ENCODE measurements around the gene COL9A3. TPM values are rescaled to one million over a fixed set of nuclear protein-coding genes. Genes with fewer than 3 reads are reported as not detected.

The COL9A3 gene
- total RNA-seq, 1 experiment from 2014 or later: 8.5 TPM

- Histone ChIP-seq H2AFZ (peak overlapping the region; percentile 71; the same call in 1 of the 2 replicates), H3K27ac (no peak overlapping the region), H3K9me2 (ENCODE audit: insufficient read depth) (no peaks in the 10 kb centered on the region), H3K27me3 (ENCODE audit: insufficient read depth, low read depth) (no peaks in the 10 kb centered on the region), H3K4me3 (peak overlapping the region; percentile 83), H3K4me1 (replicated peaks; ENCODE audit: insufficient read depth) (peaks cover 14% of the 10 kb centered on the region), H4K20me1 (ENCODE audit: insufficient read depth) (peaks cover 41% of the 10 kb centered on the region), H3F3A (ENCODE audit: insufficient read depth, low read depth) (peaks cover 39% of the 10 kb centered on the region), H3K79me2 (ENCODE audit: low read depth) (peaks cover 30% of the 10 kb centered on the region), H3K9me3 (ENCODE audit: insufficient read depth, low read depth) (no peaks in the 10 kb centered on the region), H3K36me3 (ENCODE audit: low read depth) (peaks cover 14% of the 10 kb centered on the region), H3K4me2 (peak overlapping the region; percentile 97)
- no peak for TF ChIP-seq EZH2 (IDR thresholded peaks at IDR 0.05; ENCODE audit: low read depth)
- intact Hi-C loops (cut with micrococcal nuclease; ENCODE audit: unreplicated experiment): loop anchor here (5.0 kb wide), 1 partner anchor 184 kb away; no protein-coding TSS in a partner anchor
- TSS peak; percentile 13 for BruUV-seq (replicated peaks)
- CTCF ChIA-PET: interaction anchor here (1.5 kb wide), 1 partner anchor 17 kb away, joined by 5 read pairs; no protein-coding TSS in a partner anchor
- POLR2A ChIA-PET (ENCODE audit: unreplicated experiment): no interaction called here
- DNase-seq: no peak
Measured at GRCh38 chr20:62805711-62806382, 11.0 kb upstream of the COL9A3 start.

- Histone ChIP-seq H3K36me3 (ENCODE audit: low read depth) (peaks cover 14% of the 10 kb centered on the region), H3K27me3 (ENCODE audit: insufficient read depth, low read depth) (no peaks in the 10 kb centered on the region), H3K27ac (no peak overlapping the region), H3K79me2 (ENCODE audit: low read depth) (peaks cover 30% of the 10 kb centered on the region), H3K9me3 (ENCODE audit: insufficient read depth, low read depth) (no peaks in the 10 kb centered on the region), H3K4me2 (peak overlapping the region; percentile 97), H3K4me3 (peak overlapping the region; percentile 83; the same call in 1 of the 2 replicates), H4K20me1 (ENCODE audit: insufficient read depth) (peaks cover 41% of the 10 kb centered on the region), H3F3A (ENCODE audit: insufficient read depth, low read depth) (peaks cover 36% of the 10 kb centered on the region), H2AFZ (no peak overlapping the region), H3K4me1 (replicated peaks; ENCODE audit: insufficient read depth) (peaks cover 14% of the 10 kb centered on the region), H3K9me2 (ENCODE audit: insufficient read depth) (no peaks in the 10 kb centered on the region)
- ChIA-PET POLR2A (ENCODE audit: unreplicated experiment) (no interaction called here), CTCF (interaction anchor here (1.5 kb wide), 1 partner anchor 16 kb away, joined by 5 read pairs; no protein-coding TSS in a partner anchor)
- BruUV-seq (replicated peaks): no TSS peak
- intact Hi-C loops (cut with micrococcal nuclease; ENCODE audit: unreplicated experiment): loop anchor here (5.0 kb wide), 1 partner anchor 184 kb away; no protein-coding TSS in a partner anchor
- no peak for TF ChIP-seq EZH2 (IDR thresholded peaks at IDR 0.05; ENCODE audit: low read depth)
- no peak for TF ChIP-seq CTCF (conservative IDR thresholded peaks at IDR 0.05)
- no peak for DNase-seq
Measured at GRCh38 chr20:62806383-62807050, 10.3 kb upstream of the COL9A3 start.

- no TSS peak for BruUV-seq (replicated peaks)
- no peak for TF ChIP-seq EZH2 (IDR thresholded peaks at IDR 0.05; ENCODE audit: low read depth)
- no peak for TF ChIP-seq CTCF (conservative IDR thresholded peaks at IDR 0.05)
- no peak overlapping the region for H3K27ac ChIP-seq
- no peak overlapping the region for H3K4me2 ChIP-seq
- peaks cover 30% of the 10 kb centered on the region for H3K79me2 ChIP-seq (ENCODE audit: low read depth)
- H3K4me1 ChIP-seq (replicated peaks; ENCODE audit: insufficient read depth): peaks cover 14% of the 10 kb centered on the region
- no peak overlapping the region for H2AFZ ChIP-seq
- intact Hi-C loops (cut with micrococcal nuclease; ENCODE audit: unreplicated experiment): loop anchor here (5.0 kb wide), 1 partner anchor 185 kb away; no protein-coding TSS in a partner anchor
- H4K20me1 ChIP-seq (ENCODE audit: insufficient read depth): peaks cover 43% of the 10 kb centered on the region
- no peaks in the 10 kb centered on the region for H3K9me3 ChIP-seq (ENCODE audit: insufficient read depth, low read depth)
- H3K9me2 ChIP-seq (ENCODE audit: insufficient read depth): no peaks in the 10 kb centered on the region
- peaks cover 34% of the 10 kb centered on the region for H3F3A ChIP-seq (ENCODE audit: insufficient read depth, low read depth)
- no peak overlapping the region for H3K4me3 ChIP-seq
- ChIA-PET CTCF (interaction anchor here (1.1 kb wide), 1 partner anchor 308 kb away, joined by 10 read pairs; no protein-coding TSS in a partner anchor), POLR2A (ENCODE audit: unreplicated experiment) (no interaction called here)
- peaks cover 14% of the 10 kb centered on the region for H3K36me3 ChIP-seq (ENCODE audit: low read depth)
- H3K27me3 ChIP-seq (ENCODE audit: insufficient read depth, low read depth): no peaks in the 10 kb centered on the region
- no peak for DNase-seq
Measured at GRCh38 chr20:62807444-62808210, 9.2 kb upstream of the COL9A3 start.

Measured in PC-9 (cell line).